Left colon (tissue), 2 donors: Measurements from ENCODE around the gene ADCK2. TPM values are rescaled to one million over a fixed set of nuclear protein-coding genes. Genes with fewer than 3 reads are reported as not detected.
A peak's percentile ranks its signal among the peaks of the same experiment; 100 is the strongest.
"Not testable (repeated sequence)": the region's sequence is repeated elsewhere in the genome, so short reads cannot be mapped to it uniquely, and the experiment has no call there.

ENCODE experiments used
- ATAC-seq: fragments of 200-7000 bp; cut with Tn5 transposase; one replicate; pipeline ENCODE4 v1.9.1; 2020; ENCODE audit warnings: mild to moderate bottlenecking, moderate library complexity
- DNase-seq, 2 donors: peaks; one replicate each; pipeline ENCODE4 v3.0.0-alpha.2; 2020
- intact Hi-C, 2 donors: fragments of 100-400 bp; cut with DNase I in 1 of 2; cut with micrococcal nuclease in 1 of 2; formaldehyde crosslinking; loops; one replicate each; pipeline versions ENCODE4 v1.11.2 to v1.14.0; 2022; cut with DNase I, micrococcal nuclease
- total RNA-seq, 2 donors: library from RNA; stranded (reverse); fragmentation: NEBNext Ultra II Directional; extraction: Animal tissue kit (Norgen Biotek cat#: 25700); gene quantifications; one replicate each; pipeline ENCODE4 v1.2.1, GENCODE V29; 2021
- donor health status: DM: no; HTN: no; CAD: no.
- donor health status: DM: yes; HTN: yes; CAD: no.

ADCK2 gene
- total RNA-seq, 2 donors from 2014 or later: 26.3 to 26.5 TPM

DNA sequence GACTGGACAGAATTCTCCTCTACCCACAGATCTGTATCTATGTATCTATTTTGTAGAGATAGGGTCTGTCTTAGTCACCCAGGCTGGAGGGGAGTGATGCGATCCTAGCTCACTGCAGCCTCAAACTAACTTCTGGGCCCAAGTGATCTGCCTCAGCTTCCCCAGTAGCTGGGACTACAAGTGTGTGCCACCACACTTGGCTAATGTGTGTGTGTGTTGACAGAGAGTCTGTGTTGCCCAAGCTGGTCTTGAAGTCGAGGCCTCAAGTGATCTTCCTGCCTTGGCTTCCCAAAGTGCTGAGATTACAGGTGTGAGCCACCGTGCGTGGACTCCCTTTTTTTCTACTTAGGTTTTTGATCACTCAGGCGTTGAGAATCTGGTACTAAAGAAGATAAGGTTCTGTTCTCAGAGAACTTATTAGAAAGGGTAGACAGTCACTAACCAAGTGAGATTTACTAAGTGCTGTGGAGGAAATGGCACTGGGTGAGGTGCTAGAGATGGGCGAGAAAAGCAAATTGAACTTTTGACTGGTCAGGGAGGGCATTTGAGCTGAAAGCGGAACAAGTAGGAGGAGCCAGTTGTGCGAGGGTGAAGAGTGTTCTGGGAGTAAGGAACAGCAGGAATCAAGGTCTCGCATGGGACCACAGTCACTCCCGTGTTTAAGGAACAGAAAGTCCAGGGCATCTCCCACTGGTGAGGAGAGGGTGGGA is 41.7 kb downstream of the ADCK2 start:
- ATAC-seq (peak; percentile 19), DNase-seq (no peak)
- intact Hi-C loops: no loop called here

DNA sequence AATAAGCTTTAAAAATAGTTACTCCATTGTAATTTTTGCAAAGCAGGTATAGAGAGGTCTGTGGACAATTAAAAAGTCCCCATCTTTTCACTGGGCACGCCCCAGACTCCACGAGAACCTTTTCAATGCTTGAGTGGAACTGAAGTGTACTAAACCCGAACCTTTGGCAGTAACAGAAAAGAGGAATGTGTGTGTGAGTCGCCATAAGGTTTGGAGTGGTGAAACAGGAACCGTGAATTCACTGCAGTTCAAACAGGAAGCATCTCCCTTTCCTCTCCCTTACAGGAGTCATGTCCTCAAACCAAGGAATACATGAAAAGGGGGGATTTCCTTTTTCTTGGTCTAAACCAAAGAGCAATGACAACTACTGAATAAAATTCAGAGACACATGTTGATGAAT is 47.0 kb downstream of the ADCK2 start:
- intact Hi-C loops: no loop called here
- no peak for DNase-seq
- ATAC-seq: no peak

DNA sequence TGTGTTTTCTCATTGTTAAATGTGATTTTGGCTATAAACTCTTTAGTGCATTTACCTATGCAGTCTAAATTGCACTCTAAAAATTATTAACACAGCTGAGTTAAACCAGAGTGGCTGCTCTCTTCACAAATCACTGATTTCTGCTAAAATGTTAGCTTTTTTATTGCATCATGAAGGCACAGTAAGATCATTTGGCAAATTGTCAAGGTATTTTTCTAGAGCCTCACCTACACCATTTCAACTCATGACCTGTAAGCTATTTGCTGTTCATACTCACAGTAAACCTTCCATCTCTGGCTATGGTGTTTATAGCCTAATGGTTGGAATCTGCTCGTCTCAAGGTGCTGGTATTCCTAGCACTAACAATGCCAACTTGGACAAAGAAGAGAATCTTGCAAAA is 49.5 kb downstream of the ADCK2 start:
- no peak for DNase-seq
- no peak for ATAC-seq
- intact Hi-C loops: no loop called here

DNA sequence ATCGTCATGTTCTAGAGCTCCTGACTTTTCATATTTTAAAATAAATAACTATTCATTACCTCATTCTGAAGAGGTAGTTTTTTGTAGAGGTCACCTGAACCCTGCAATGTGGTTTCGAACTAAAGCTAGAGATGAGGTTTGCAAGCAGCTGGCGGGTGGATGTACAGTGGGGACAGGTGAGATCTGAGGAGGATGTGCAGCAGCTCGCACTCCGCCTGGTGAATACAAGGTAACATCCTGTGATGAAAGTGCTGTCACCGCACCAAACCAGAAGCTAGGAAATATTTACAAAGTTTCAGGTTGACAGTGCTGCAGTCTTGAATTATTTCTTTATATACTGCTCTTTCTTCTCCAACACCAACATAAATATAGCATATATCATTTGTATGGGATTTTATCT is 50.3 kb downstream of the ADCK2 start:
- DNase-seq (no peak), ATAC-seq (no peak)
- intact Hi-C loops: no loop called here

DNA sequence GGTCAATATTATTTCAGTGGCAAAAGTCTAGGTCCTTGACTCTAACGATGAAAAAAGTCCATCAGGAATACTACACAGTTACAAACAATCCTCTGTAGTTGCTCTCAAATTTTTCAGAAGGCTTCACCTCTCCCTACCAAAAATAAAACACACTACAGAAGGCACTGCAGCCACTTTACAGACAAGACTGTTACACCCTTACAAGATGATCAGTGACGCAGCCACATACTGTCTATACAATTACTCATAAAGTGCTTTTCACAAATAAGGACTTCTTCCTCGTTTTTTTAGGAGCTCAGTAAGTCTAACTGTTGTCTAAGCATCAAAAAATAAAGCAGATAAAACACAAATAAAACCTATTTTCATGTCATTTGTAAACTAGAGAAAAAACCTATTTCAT is 50.8 kb downstream of the ADCK2 start:
- intact Hi-C loops: no loop called here
- DNase-seq (no peak), ATAC-seq (no peak)

DNA sequence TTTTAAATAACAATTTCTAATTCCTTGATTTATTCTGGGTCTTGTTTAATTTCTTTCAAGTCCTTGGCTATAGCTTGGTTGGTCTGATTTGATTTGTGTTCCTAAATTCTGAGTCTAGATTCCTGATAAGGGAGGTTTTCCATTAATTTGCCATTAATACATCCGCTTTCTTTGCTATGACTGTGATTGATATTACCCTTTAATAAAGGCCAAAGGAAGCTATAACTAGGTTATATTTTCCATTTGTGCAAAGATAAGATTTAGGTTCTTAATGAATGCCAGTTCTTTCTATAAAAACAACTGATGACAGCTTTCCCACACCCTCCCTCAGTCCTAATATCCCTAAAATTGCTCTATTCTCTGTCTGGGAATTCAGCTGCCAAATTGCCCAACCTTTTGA is 52.0 kb downstream of the ADCK2 start:
- DNase-seq: no peak
- no peak for ATAC-seq
- intact Hi-C loops: no loop called here

DNA sequence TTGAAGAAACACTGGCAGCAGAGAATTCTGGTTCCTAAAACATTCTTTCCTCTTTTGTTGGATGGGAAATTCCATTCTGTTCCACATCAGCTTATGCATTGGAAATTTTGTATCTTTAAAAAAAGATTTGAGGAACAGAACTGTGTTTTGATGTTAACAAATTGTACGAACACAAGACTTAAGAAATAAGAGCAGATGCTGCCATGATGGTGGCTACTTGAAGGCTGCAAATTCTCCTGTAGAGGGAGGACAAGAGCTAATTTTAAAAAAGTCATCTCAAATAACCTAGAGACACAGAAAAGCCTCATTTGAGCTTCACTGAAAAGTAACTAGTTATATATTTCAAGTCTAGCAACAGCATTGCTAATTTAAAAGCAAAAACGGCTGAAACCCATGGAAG is 53.5 kb downstream of the ADCK2 start:
- intact Hi-C loops: no loop called here
- ATAC-seq: no peak
- no peak for DNase-seq

DNA sequence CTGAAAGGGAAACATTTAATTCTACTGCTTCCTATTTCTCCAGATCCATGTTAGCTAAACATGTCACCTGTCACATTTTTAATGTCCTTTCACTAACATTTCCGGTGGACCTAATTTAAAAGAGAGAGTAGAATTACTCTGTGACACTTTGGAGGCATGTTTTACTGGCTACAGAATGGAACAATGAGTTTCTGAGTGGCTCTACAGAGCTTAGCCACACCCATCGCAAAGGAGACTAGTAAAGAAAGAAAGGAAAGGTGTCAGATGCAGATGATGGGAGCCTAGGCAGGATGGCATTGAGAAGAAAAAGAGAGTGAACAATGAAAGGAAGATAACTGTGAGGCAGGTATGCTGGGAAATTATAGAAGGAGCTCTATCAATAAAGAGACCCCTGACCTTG is 59.7 kb downstream of the ADCK2 start:
- intact Hi-C loops: no loop called here
- peak; percentile 58 for ATAC-seq
- no peak for DNase-seq

DNA sequence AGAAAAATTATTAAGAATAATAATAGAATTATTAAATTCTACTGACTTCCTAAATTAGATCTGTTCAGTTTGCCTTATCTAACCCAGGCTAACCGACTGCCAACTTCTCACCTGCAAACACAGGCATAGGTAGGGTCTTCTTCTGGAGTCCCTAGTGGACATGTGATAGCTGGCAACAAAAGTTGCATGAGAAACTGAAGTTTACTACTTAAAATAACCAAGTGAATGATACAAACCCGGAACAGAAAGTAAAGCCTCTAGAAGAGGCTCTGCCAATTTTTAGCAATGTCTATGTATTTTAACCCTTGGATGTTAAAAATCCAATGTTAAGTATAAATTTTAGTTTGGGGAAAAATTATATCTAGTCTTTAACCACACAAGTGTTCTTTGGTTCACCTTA is 61.4 kb downstream of the ADCK2 start:
- intact Hi-C loops: no loop called here
- no peak for ATAC-seq
- no peak for DNase-seq

DNA sequence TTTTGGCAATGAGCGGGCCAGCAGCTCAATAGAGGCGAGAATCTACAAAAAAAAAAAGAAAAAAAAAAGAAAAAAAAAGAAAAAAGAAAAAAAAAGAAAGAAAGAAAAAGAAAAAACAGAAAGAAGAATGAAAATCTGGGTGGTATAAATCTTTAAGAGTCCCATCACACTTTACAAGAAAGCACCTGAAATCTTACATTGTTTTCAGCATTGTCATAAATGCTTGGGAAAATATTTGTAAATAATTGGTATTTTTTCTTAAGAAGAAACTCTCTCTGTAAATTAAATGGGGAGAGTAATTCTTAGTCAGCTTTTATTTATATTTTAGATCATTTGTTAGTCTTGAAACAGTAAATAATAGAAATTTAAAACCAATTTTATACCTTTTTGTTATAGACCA is 62.0 kb downstream of the ADCK2 start:
- no peak for ATAC-seq
- intact Hi-C loops: no loop called here
- no peak for DNase-seq

DNA sequence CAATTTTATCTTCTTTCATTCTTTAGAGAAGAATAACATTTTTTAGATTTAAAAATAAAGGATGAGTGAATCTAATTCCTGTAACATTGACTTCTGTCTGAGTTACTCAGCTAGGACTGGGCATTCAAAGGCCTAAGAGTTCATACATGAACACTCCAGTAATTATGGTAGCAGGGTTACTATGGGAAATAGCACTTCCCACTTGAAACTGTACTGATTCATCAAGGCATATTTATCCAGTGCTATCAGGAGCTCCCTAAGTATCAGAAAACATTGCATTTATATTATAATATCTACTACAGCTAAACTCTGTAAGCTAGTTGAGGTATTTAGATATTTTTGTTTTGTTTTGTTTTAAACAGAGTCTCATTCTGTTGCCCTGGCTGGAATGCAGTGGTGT is 65.5 kb downstream of the ADCK2 start:
- DNase-seq: no peak
- ATAC-seq: no peak
- intact Hi-C loops: no loop called here

DNA sequence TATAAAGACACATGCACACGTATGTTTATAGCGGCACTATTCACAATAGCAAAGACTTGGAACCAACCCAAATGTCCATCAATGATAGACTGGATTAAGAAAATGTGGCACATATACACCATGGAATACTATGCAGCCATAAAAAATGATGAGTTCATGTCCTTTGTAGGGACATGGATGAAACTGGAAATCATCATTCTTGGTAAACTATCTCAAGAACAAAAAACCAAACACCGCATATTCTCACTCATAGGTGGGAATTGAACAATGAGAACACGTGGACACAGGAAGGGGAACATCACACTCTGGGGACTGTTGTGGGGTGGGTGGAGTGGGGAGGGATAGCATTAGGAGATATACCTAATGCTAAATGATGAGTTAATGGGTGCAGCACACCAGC is 70.5 kb downstream of the ADCK2 start:
- ATAC-seq, intact Hi-C loops, DNase-seq: not testable (repeated sequence)

DNA sequence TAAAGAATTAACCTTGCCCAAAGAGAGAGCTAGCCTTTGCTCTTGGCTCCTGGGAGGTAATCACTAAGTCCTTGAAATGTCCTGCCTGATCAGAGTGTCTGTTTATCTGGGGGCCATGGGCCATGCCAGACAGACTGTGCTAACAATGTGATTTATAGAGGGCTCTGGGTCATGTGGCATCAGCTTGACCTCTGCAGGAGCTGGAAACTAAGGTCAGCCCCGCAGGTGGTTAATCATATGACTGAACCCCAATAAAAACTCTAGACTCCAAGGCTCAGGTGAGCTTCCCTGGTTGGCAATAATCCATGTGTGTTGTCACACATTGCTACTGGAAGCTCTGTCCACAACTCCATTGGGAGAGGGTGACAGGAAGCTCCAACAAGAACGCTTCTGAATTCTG is 71.3 kb downstream of the ADCK2 start:
- intact Hi-C loops: no loop called here
- ATAC-seq (no peak), DNase-seq (no peak)

Other genes with a start within 250 kb of the ADCK2 start
- 100 to 1,000 TPM; 192 to 233 TPM for gene MKRN1, start 193.4 kb upstream of the ADCK2 start, total RNA-seq
- 1 to 10 TPM; 6.8 to 8.2 TPM for gene DENND2A, start 32.1 kb upstream of the ADCK2 start, total RNA-seq
- 100 to 1,000 TPM; 274 to 319 TPM for gene NDUFB2, start 23.8 kb downstream of the ADCK2 start, total RNA-seq